Liver (tissue), 9 donors: Measurements from ENCODE around the gene ASIC3. TPM values are rescaled to one million over a fixed set of nuclear protein-coding genes. Genes with fewer than 3 reads are reported as not detected.

Experiments
- DNase-seq: peaks from one replicate; pipeline ENCODE4 v3.0.0-alpha.2; 2017; ENCODE audit warnings: low spot score
- H3K27ac ChIP-seq, 2 donors: one replicate each; pipeline ENCODE4 v1.7.0; 2013; ENCODE audit warnings: inconsistent platforms in 2 of 2, low read length in 2 of 2, control low read depth in 1 of 2, low read depth in 1 of 2, mild to moderate bottlenecking in 1 of 2
- H3K27me3 ChIP-seq, 4 donors: one replicate each; pipeline versions ENCODE4 v1.6.1 to v1.7.0; 2013; ENCODE audit warnings: low read length in 3 of 4, inconsistent platforms in 1 of 4, mild to moderate bottlenecking in 1 of 4, moderate library complexity in 1 of 4; ENCODE audit not compliant: control insufficient read depth in 4 of 4, insufficient read depth in 4 of 4
- H3K36me3 ChIP-seq, 4 donors: one replicate each; pipeline versions ENCODE4 v1.6.1 to v1.7.0; 2013; ENCODE audit warnings: low read length in 3 of 4, mild to moderate bottlenecking in 3 of 4, low read depth in 1 of 4, moderate library complexity in 1 of 4; ENCODE audit not compliant: control insufficient read depth in 4 of 4, insufficient read depth in 3 of 4
- H3K4me1 ChIP-seq, 4 donors: one replicate each; pipeline versions ENCODE4 v1.6.1 to v1.7.0; 2013; ENCODE audit warnings: low read length in 3 of 4, mild to moderate bottlenecking in 3 of 4, moderate library complexity in 1 of 4; ENCODE audit not compliant: control insufficient read depth in 4 of 4, insufficient read depth in 4 of 4
- H3K4me3 ChIP-seq, 3 donors: one replicate each; pipeline versions ENCODE4 v1.6.1 to v1.7.0; 2013; ENCODE audit warnings: low read length in 3 of 3, control low read depth in 1 of 3, low read depth in 1 of 3, mild to moderate bottlenecking in 1 of 3
- H3K9ac ChIP-seq, 2 donors: one replicate each; pipeline ENCODE4 v1.7.0; 2013; ENCODE audit warnings: low read length in 2 of 2, mild to moderate bottlenecking in 2 of 2, moderate library complexity in 2 of 2, control low read depth in 1 of 2, low read depth in 1 of 2
- H3K9me3 ChIP-seq, 4 donors: one replicate each; pipeline versions ENCODE4 v1.6.1 to v1.7.0; 2013; ENCODE audit warnings: low read length in 3 of 4; ENCODE audit not compliant: control insufficient read depth in 4 of 4
- EGR1 ChIP-seq, 2 donors: IDR thresholded peaks; 2 replicates each; pipeline ENCODE4 v1.6.1; 2016 to 2018; ENCODE audit warnings: antibody characterized with exemption in 2 of 2, low read depth in 2 of 2
- FOXA1 ChIP-seq: IDR thresholded peaks from 2 replicates; pipeline ENCODE4 v1.6.1; 2016; ENCODE audit warnings: antibody characterized with exemption
- GABPA ChIP-seq, 2 donors: IDR thresholded peaks in 1 of 2; conservative IDR thresholded peaks in 1 of 2; 2 replicates each; pipeline ENCODE4 v1.6.1; 2016; ENCODE audit warnings: antibody characterized with exemption in 2 of 2, mild to moderate bottlenecking in 1 of 2, moderate library complexity in 1 of 2
- HNF4A ChIP-seq, 2 donors: conservative IDR thresholded peaks; 2 replicates each; pipeline ENCODE4 v1.6.1; 2016; ENCODE audit warnings: antibody characterized with exemption in 2 of 2, mild to moderate bottlenecking in 2 of 2
- JUND ChIP-seq, 2 donors: IDR thresholded peaks; 2 replicates each; pipeline ENCODE4 v1.6.1; 2016; ENCODE audit warnings: antibody characterized with exemption in 2 of 2
- NR2F2 ChIP-seq: IDR thresholded peaks from 2 replicates; pipeline ENCODE4 v1.6.1; 2016; ENCODE audit warnings: antibody characterized with exemption
- RAD21 ChIP-seq, 2 donors: IDR thresholded peaks; 2 replicates each; pipeline ENCODE4 v1.6.1; 2016; ENCODE audit warnings: antibody characterized with exemption in 2 of 2, mild to moderate bottlenecking in 2 of 2
- RXRA ChIP-seq, 2 donors: IDR thresholded peaks; 2 replicates each; pipeline ENCODE4 v1.6.1; 2017 to 2018; ENCODE audit warnings: antibody characterized with exemption in 2 of 2, mild to moderate bottlenecking in 1 of 2
- SP1 ChIP-seq: IDR thresholded peaks from 2 replicates; pipeline ENCODE4 v1.6.1; 2018; ENCODE audit warnings: antibody characterized with exemption, mild to moderate bottlenecking
- TAF1 ChIP-seq: conservative IDR thresholded peaks from 2 replicates; pipeline ENCODE4 v1.6.1; 2016; ENCODE audit warnings: antibody characterized with exemption, mild to moderate bottlenecking
- WGBS: extraction: QIAGEN DNeasy Blood & Tissue Kit; methylation state at CpG from one replicate; pipeline ENCODE4 v1.1.7; 2013; 5-methylcytosine and 5-hydroxymethylcytosine counted together
- polyA plus RNA-seq, 2 donors: library from polyadenylated mRNA; stranded (reverse) in 1 of 2; unstranded in 1 of 2; fragments of 200-250 nt in 1 of 2; fragments of >200 nt in 1 of 2; fragmentation: Nextera tagmentation in 1 of 2; extraction: Ambion mirVana in 1 of 2; gene quantifications; one replicate each; pipeline versions ENCODE4 v1.2.1 to v1.2.3, GENCODE V29; 2013 to 2015
- total RNA-seq, 2 donors: library from RNA; depleted of rRNA; stranded (reverse); fragments of >200 nt; gene quantifications; one replicate each; pipeline ENCODE4 v1.2.3, GENCODE V29; 2014
- TF ChIP-seq, protein P1 (sequence below): IDR thresholded peaks from 2 replicates; pipeline ENCODE4 v1.6.1; 2016; ENCODE audit warnings: antibody characterized with exemption
- TF ChIP-seq, protein P2 (sequence below): IDR thresholded peaks from 2 replicates; pipeline ENCODE4 v1.6.1; 2016; ENCODE audit warnings: antibody characterized with exemption
- TF ChIP-seq, protein P3 (sequence below): fragments of 150-350 bp; IDR thresholded peaks from 2 replicates; pipeline ENCODE4 v1.5.1; 2017; ENCODE audit warnings: improper control_type of control experiment, low read depth, low read length; ENCODE audit not compliant: missing input control
- TF ChIP-seq, protein P4 (sequence below): IDR thresholded peaks from 2 replicates; pipeline ENCODE4 v1.6.1; 2016; ENCODE audit warnings: antibody characterized with exemption, mild to moderate bottlenecking
- donor health status: healthy.
- donor health status: healthy.
- donor health status: healthy.
- donor health status: healthy.
- donor health status: healthy.

The ASIC3 gene
- total and polyA plus RNA-seq, 4 donors = 0.05 to 1.0 (median 0.39) TPM

DNA sequence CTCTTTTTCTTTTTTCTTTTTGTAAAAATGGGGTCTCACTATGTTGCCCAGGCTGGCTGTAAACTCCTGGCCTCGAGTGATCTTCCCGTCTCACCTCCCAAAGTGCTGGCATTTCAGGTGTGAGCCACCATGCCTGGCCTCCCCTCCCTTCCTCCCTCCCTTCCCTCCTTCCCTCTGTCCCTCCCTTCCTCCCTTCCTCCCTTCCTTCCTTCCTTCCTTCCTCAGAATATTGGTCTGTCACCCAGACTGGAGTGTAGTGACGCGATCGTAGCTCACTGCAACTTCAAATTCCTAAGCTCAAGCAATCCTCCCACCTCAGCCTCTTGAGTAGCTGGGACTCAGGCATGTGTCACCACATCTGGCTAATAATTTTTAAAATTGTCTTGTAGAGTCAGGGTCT, 46.3 kb downstream of the ASIC3 start:
- WGBS = 85% methylated on average over 5 of the region's 5 CpGs
- no peak for DNase-seq
- no peak overlapping the region for H3K27ac ChIP-seq
- peaks cover 0 to 2% (median 0%) of the 10 kb centered on the region in 4 donors for H3K36me3 ChIP-seq
- no peaks in the 10 kb centered on the region for H3K27me3 ChIP-seq
- H3K4me3 ChIP-seq = no peak overlapping the region
- H3K9me3 ChIP-seq = no peaks in the 10 kb centered on the region
- H3K9ac ChIP-seq = no peak overlapping the region
- H3K4me1 ChIP-seq = peaks cover 0 to 22% (median 11%) of the 10 kb centered on the region in 4 donors
- TF ChIP-seq GABPA (IDR thresholded peaks at IDR 0.05 in 1 of 2, conservative IDR thresholded peaks at IDR 0.05 in 1 of 2) (no peak), FOXA1 (no peak), SP1 (no peak), HNF4A (conservative IDR thresholded peaks at IDR 0.05) (no peak), JUND (IDR thresholded peaks at IDR 0.05) (no peak), TAF1 (no peak), EGR1 (IDR thresholded peaks at IDR 0.05; ENCODE audit: low read depth in 2 of 2) (no peak)
- TF ChIP-seq, protein P1, sequence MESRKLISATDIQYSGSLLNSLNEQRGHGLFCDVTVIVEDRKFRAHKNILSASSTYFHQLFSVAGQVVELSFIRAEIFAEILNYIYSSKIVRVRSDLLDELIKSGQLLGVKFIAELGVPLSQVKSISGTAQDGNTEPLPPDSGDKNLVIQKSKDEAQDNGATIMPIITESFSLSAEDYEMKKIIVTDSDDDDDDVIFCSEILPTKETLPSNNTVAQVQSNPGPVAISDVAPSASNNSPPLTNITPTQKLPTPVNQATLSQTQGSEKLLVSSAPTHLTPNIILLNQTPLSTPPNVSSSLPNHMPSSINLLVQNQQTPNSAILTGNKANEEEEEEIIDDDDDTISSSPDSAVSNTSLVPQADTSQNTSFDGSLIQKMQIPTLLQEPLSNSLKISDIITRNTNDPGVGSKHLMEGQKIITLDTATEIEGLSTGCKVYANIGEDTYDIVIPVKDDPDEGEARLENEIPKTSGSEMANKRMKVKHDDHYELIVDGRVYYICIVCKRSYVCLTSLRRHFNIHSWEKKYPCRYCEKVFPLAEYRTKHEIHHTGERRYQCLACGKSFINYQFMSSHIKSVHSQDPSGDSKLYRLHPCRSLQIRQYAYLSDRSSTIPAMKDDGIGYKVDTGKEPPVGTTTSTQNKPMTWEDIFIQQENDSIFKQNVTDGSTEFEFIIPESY = no peak
- TF ChIP-seq, protein P2, sequence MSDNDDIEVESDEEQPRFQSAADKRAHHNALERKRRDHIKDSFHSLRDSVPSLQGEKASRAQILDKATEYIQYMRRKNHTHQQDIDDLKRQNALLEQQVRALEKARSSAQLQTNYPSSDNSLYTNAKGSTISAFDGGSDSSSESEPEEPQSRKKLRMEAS = no peak

DNA sequence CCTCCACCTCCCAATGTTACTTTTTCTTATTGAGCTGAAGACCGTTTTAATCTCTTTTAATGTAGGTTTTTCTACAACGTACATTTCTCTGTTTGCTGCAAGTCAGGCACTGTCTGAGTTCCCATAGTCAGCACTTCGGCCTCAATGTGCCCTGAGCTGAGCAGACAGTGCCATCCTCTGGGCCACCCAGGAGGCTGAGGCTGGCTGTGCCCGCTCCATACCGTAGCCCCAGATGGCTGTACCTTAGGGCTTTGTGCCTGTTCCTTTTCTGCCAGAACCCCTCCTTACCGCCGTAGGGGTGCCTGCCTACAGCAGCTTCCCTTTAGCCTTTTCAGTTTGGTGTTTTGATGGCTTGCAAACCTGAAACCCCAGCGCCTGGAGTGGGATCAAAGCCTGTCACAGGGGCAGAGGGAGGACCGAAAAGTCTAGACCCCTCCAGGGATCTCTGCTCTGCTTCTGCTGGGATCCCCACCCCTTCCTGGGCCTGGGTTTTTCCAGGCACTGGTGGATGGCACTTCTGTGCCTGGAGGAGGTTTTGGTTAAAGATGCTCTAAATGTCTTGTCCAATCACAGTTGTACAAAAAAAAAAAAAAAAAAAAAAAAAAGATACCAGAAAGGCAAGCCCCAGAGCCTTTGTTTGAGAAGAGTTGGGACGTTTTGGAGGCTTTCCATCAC, 46.9 kb downstream of the ASIC3 start:
- Histone ChIP-seq H3K9me3 (no peaks in the 10 kb centered on the region), H3K4me1 (peaks cover 0 to 16% (median 9%) of the 10 kb centered on the region in 4 donors), H3K4me3 (no peak overlapping the region), H3K27ac (no peak overlapping the region), H3K36me3 (peaks cover 0 to 2% (median 0%) of the 10 kb centered on the region in 4 donors), H3K27me3 (no peaks in the 10 kb centered on the region), H3K9ac (no peak overlapping the region)
- WGBS = 82% methylated on average over 10 of the region's 10 CpGs
- TF ChIP-seq RAD21 (IDR thresholded peaks at IDR 0.05) = no peak
- no peak for TF ChIP-seq TAF1
- TF ChIP-seq FOXA1 = no peak
- TF ChIP-seq, protein P3, sequence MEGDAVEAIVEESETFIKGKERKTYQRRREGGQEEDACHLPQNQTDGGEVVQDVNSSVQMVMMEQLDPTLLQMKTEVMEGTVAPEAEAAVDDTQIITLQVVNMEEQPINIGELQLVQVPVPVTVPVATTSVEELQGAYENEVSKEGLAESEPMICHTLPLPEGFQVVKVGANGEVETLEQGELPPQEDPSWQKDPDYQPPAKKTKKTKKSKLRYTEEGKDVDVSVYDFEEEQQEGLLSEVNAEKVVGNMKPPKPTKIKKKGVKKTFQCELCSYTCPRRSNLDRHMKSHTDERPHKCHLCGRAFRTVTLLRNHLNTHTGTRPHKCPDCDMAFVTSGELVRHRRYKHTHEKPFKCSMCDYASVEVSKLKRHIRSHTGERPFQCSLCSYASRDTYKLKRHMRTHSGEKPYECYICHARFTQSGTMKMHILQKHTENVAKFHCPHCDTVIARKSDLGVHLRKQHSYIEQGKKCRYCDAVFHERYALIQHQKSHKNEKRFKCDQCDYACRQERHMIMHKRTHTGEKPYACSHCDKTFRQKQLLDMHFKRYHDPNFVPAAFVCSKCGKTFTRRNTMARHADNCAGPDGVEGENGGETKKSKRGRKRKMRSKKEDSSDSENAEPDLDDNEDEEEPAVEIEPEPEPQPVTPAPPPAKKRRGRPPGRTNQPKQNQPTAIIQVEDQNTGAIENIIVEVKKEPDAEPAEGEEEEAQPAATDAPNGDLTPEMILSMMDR = no peak
- TF ChIP-seq, protein P2 = no peak
- TF ChIP-seq RXRA (IDR thresholded peaks at IDR 0.05) = no peak
- TF ChIP-seq NR2F2 = no peak
- TF ChIP-seq SP1 = no peak
- TF ChIP-seq HNF4A (conservative IDR thresholded peaks at IDR 0.05) = no peak
- TF ChIP-seq, protein P4, sequence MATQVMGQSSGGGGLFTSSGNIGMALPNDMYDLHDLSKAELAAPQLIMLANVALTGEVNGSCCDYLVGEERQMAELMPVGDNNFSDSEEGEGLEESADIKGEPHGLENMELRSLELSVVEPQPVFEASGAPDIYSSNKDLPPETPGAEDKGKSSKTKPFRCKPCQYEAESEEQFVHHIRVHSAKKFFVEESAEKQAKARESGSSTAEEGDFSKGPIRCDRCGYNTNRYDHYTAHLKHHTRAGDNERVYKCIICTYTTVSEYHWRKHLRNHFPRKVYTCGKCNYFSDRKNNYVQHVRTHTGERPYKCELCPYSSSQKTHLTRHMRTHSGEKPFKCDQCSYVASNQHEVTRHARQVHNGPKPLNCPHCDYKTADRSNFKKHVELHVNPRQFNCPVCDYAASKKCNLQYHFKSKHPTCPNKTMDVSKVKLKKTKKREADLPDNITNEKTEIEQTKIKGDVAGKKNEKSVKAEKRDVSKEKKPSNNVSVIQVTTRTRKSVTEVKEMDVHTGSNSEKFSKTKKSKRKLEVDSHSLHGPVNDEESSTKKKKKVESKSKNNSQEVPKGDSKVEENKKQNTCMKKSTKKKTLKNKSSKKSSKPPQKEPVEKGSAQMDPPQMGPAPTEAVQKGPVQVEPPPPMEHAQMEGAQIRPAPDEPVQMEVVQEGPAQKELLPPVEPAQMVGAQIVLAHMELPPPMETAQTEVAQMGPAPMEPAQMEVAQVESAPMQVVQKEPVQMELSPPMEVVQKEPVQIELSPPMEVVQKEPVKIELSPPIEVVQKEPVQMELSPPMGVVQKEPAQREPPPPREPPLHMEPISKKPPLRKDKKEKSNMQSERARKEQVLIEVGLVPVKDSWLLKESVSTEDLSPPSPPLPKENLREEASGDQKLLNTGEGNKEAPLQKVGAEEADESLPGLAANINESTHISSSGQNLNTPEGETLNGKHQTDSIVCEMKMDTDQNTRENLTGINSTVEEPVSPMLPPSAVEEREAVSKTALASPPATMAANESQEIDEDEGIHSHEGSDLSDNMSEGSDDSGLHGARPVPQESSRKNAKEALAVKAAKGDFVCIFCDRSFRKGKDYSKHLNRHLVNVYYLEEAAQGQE = no peak
- TF ChIP-seq EGR1 (IDR thresholded peaks at IDR 0.05; ENCODE audit: low read depth in 2 of 2) = no peak
- TF ChIP-seq, protein P1 = no peak
- no peak for DNase-seq
